Central memory CD4-positive, alpha-beta T cell (primary cell): Measurements from ENCODE around the gene HMG20B.
"Not testable (repeated sequence)": the region's sequence is repeated elsewhere in the genome, so short reads cannot be mapped to it uniquely, and the experiment has no call there.

Source experiments
- DNase-seq: peaks from one replicate; pipeline ENCODE4 v3.0.0; 2022

Gene HMG20B

GRCh38 chr19:3556978-3557460 lies 15.7 kb upstream of the HMG20B start:
- peak; percentile 57 for DNase-seq

- peak; percentile 91 for DNase-seq
These were observed 15.1 kb upstream of the HMG20B start, which contains the start of gene MFSD12 for GRCh38 chr19:3557461-3558248. Gene MFSD12 (minus strand): TSS chr19:3557586. CDS start chr19:3557403, 183 bp downstream.

GRCh38 chr19:3563709-3564524 lies 8.8 kb upstream of the HMG20B start:
- no peak for DNase-seq

GRCh38 chr19:3565139-3565538 lies 7.6 kb upstream of the HMG20B start:
- DNase-seq, result no peak

- not testable (repeated sequence) for DNase-seq
These were observed 2.7 kb upstream of the HMG20B start for GRCh38 chr19:3570042-3570441.

GRCh38 chr19:3570606-3571011 lies 2.1 kb upstream of the HMG20B start:
- DNase-seq, result no peak

GRCh38 chr19:3572132-3572854 lies 451 bp upstream of the HMG20B start:
- peak; percentile 98 for DNase-seq

GRCh38 chr19:3573162-3573857 lies 566 bp downstream of the HMG20B start:
- no peak for DNase-seq

- DNase-seq, result peak; percentile 72
These were observed 1.3 kb downstream of the HMG20B start for GRCh38 chr19:3573858-3574637.

- no peak for DNase-seq
These were observed 2.6 kb downstream of the HMG20B start for GRCh38 chr19:3575260-3575741.

GRCh38 chr19:3575949-3576673 lies 3.4 kb downstream of the HMG20B start:
- DNase-seq, result no peak

GRCh38 chr19:3576696-3577443 lies 4.1 kb downstream of the HMG20B start:
- no peak for DNase-seq

GRCh38 chr19:3577723-3578344 lies 5.1 kb downstream of the HMG20B start:
- no peak for DNase-seq

- no peak for DNase-seq
These were observed 5.6 kb downstream of the HMG20B start for GRCh38 chr19:3578390-3578789.

- DNase-seq, result no peak
These were observed 7.6 kb downstream of the HMG20B start for GRCh38 chr19:3580156-3580934.

- not testable (repeated sequence) for DNase-seq
These were observed 9.0 kb downstream of the HMG20B start for GRCh38 chr19:3581792-3582191.

- DNase-seq, result not testable (repeated sequence)
These were observed 11.5 kb downstream of the HMG20B start for GRCh38 chr19:3584036-3584802.
